Dendritic cell treated with granulocyte-macrophage colony-stimulating factor and Interleukin-4, amounts not matched to agents 40 ng/mL and 50 ng/mL, for 4 days (primary cell): ENCODE results near the gene RWDD4.

Source experiments
- H3K27ac Mint-ChIP-seq: one replicate; pipeline ENCODE4 v1.8.0; 2022; ENCODE audit warnings: mild to moderate bottlenecking, mixed read lengths
- H3K27me3 Mint-ChIP-seq: one replicate; pipeline ENCODE4 v1.8.0; 2022; ENCODE audit warnings: mild to moderate bottlenecking, mixed read lengths
- H3K36me3 Mint-ChIP-seq: one replicate; pipeline ENCODE4 v1.8.0; 2022; ENCODE audit warnings: low read depth, mixed read lengths
- H3K4me1 Mint-ChIP-seq: one replicate; pipeline ENCODE4 v1.8.0; 2022; ENCODE audit warnings: low read depth, mixed read lengths
- H3K4me3 Mint-ChIP-seq: one replicate; pipeline ENCODE4 v1.8.0; 2022; ENCODE audit warnings: mild to moderate bottlenecking, moderate library complexity, mixed read lengths
- H3K9me3 Mint-ChIP-seq: one replicate; pipeline ENCODE4 v1.8.0; 2022; ENCODE audit warnings: mixed read lengths
- intact Hi-C: fragments of 100-400 bp; cut with micrococcal nuclease; formaldehyde crosslinking; loops from one replicate; pipeline ENCODE4 v1.15.0; 2022

RWDD4 gene

GRCh38 chr4:183602557-183603027 lies 56.4 kb downstream of the RWDD4 start:
- no peak overlapping the region for H3K27ac Mint-ChIP-seq
- H3K4me3 Mint-ChIP-seq: no peak overlapping the region
- intact Hi-C loops: loop anchor here (2.0 kb wide), 1 partner anchor 130 kb away; no protein-coding TSS in a partner anchor
- H3K9me3 Mint-ChIP-seq: no peaks in the 10 kb centered on the region
- H3K36me3 Mint-ChIP-seq: no peaks in the 10 kb centered on the region
- no peaks in the 10 kb centered on the region for H3K4me1 Mint-ChIP-seq
- no peaks in the 10 kb centered on the region for H3K27me3 Mint-ChIP-seq

DNA sequence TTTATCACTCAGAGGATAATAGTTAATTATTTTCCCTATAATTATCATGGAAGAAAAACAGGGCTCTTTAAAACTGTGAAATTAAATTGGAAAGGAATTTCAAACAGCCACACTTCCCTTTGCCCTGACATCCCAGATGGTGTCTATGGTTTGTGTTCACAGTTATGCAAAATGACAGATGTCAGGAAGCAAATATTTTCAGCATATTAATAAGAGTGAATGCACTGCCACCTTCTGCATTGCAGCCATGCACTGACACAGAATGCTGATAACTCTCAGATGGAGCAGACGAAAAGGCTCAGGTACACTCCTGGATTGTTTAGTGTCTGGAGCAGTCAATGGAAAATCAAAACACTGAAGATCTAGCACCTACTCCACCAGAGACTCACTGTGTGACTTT lies 57.6 kb downstream of the RWDD4 start:
- intact Hi-C loops: no loop called here
- Mint-ChIP-seq H3K4me1 (no peaks in the 10 kb centered on the region), H3K27me3 (no peaks in the 10 kb centered on the region), H3K27ac (no peak overlapping the region), H3K36me3 (no peaks in the 10 kb centered on the region), H3K4me3 (no peak overlapping the region), H3K9me3 (no peaks in the 10 kb centered on the region)

- no peaks in the 10 kb centered on the region for H3K27me3 Mint-ChIP-seq
- intact Hi-C loops: no loop called here
- no peaks in the 10 kb centered on the region for H3K9me3 Mint-ChIP-seq
Measured at GRCh38 chr4:183600189-183600685, 58.7 kb downstream of the RWDD4 start.

GRCh38 chr4:183599690-183600089 lies 59.3 kb downstream of the RWDD4 start:
- Mint-ChIP-seq H3K9me3 (no peaks in the 10 kb centered on the region), H3K4me1 (no peaks in the 10 kb centered on the region), H3K36me3 (no peaks in the 10 kb centered on the region), H3K4me3 (no peak overlapping the region), H3K27ac (no peak overlapping the region), H3K27me3 (no peaks in the 10 kb centered on the region)
- intact Hi-C loops: no loop called here

More at GRCh38 chr4:183600189-183600685, 58.7 kb downstream of the RWDD4 start:
- Mint-ChIP-seq H3K36me3 (no peaks in the 10 kb centered on the region), H3K4me3 (no peak overlapping the region), H3K27ac (no peak overlapping the region), H3K4me1 (no peaks in the 10 kb centered on the region)

DNA sequence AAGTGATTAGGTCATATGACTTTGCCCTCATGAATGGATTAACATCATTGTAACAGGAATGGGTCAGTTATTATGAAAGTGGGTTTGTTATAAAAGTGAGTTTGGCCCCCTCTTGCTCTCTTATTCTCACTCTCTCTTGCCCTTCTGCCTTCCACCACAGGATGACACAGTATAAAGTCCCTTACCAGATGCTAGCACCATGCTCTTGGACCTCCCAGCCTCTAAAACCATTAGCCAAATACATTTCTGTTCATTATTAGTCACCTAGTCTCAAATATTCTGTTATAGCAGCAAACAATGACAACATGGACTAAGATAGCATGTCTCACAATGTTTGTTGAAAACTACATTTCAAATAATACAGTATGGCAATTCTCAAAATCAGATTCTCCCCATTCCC lies 59.7 kb downstream of the RWDD4 start:
- no peaks in the 10 kb centered on the region for H3K4me1 Mint-ChIP-seq
- H3K9me3 Mint-ChIP-seq: no peaks in the 10 kb centered on the region
- intact Hi-C loops: no loop called here

GRCh38 chr4:183596067-183596757 lies 62.8 kb downstream of the RWDD4 start:
- intact Hi-C loops: no loop called here
- H3K9me3 Mint-ChIP-seq: no peaks in the 10 kb centered on the region

More for the DNA sequence above, 59.7 kb downstream of the RWDD4 start:
- Mint-ChIP-seq H3K27me3 (no peaks in the 10 kb centered on the region), H3K4me3 (no peak overlapping the region), H3K27ac (no peak overlapping the region), H3K36me3 (no peaks in the 10 kb centered on the region)

GRCh38 chr4:183594823-183595222 lies 64.2 kb downstream of the RWDD4 start:
- intact Hi-C loops: no loop called here
- Mint-ChIP-seq H3K27me3 (no peaks in the 10 kb centered on the region), H3K4me1 (no peaks in the 10 kb centered on the region), H3K36me3 (no peaks in the 10 kb centered on the region), H3K4me3 (no peak overlapping the region), H3K27ac (no peak overlapping the region), H3K9me3 (no peaks in the 10 kb centered on the region)

More at GRCh38 chr4:183596067-183596757, 62.8 kb downstream of the RWDD4 start:
- Mint-ChIP-seq H3K4me1 (no peaks in the 10 kb centered on the region), H3K27ac (no peak overlapping the region), H3K36me3 (no peaks in the 10 kb centered on the region), H3K4me3 (no peak overlapping the region), H3K27me3 (no peaks in the 10 kb centered on the region)

DNA sequence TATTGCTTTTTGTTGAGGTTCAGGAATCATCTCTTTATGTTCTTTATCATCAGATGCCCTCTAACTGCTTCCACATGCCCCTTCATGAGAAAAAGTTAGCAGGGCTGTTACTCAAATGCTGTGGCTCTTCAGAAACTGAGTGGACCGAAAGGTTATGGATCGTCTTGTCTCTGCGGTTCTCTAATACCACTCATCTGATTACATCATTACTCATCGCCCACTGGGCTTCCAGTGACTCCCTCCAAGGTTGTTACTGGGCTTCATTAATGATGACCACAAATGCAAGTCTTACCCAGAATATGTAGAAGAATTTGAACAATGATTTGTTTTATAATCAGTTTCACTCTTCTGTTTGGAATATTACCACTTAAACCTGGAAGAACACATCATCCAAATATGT lies 67.7 kb downstream of the RWDD4 start:
- intact Hi-C loops: no loop called here
- Mint-ChIP-seq H3K9me3 (no peaks in the 10 kb centered on the region), H3K27ac (no peak overlapping the region), H3K4me3 (no peak overlapping the region), H3K4me1 (no peaks in the 10 kb centered on the region), H3K27me3 (no peaks in the 10 kb centered on the region), H3K36me3 (no peaks in the 10 kb centered on the region)
